CD8-positive, alpha-beta memory T cell (primary cell): Measurements from ENCODE around the gene C1orf159. TPM values are rescaled to one million over a fixed set of nuclear protein-coding genes. Genes with fewer than 3 reads are reported as not detected.
A peak's percentile ranks its signal among the peaks of the same experiment; 100 is the strongest.

Experiments used
- CTCF ChIA-PET: fragments of 350-600 bp; sonication (Branson Sonifier 250); formaldehyde crosslinking; loops from one replicate; lab custom pipeline; 2021; ENCODE audit warnings: antibody characterized with exemption; lab: Charles Lee
- POLR2A ChIA-PET: fragments of 350-600 bp; sonication (Branson Sonifier 250); formaldehyde crosslinking; loops from one replicate; lab custom pipeline; 2021; ENCODE audit warnings: antibody characterized with exemption; lab: Charles Lee
- DNase-seq, 5 donors: peaks; one replicate each; pipeline versions ENCODE4 v3.0.0 to v3.0.0-alpha.2; 2020 to 2022; ENCODE audit warnings: mixed read lengths in 1 of 5
- H3K27ac ChIP-seq: one replicate; pipeline ENCODE4 v1.7.0; 2013; ENCODE audit warnings: low read depth, mild to moderate bottlenecking, low read length, moderate library complexity
- H3K27me3 ChIP-seq: 2 replicates; pipeline ENCODE4 v1.7.0; 2013; ENCODE audit warnings: low read length, mild to moderate bottlenecking; ENCODE audit not compliant: insufficient read depth, poor library complexity, severe bottlenecking
- H3K36me3 ChIP-seq: 2 replicates; pipeline ENCODE4 v1.7.0; 2013; ENCODE audit warnings: mild to moderate bottlenecking, low read length, moderate library complexity; ENCODE audit not compliant: insufficient read depth
- H3K4me1 ChIP-seq: 2 replicates; pipeline ENCODE4 v1.7.0; 2013; ENCODE audit warnings: mild to moderate bottlenecking, low read length, moderate library complexity; ENCODE audit not compliant: insufficient read depth
- H3K4me3 ChIP-seq: 2 replicates; pipeline ENCODE4 v1.7.0; 2013; ENCODE audit warnings: mild to moderate bottlenecking, low read length
- H3K9me3 ChIP-seq: 2 replicates; pipeline ENCODE4 v1.7.0; 2013; ENCODE audit warnings: mild to moderate bottlenecking, low read length
- H3K27ac Mint-ChIP-seq, 8 donors: one replicate each; pipeline ENCODE4 v1.8.0; 2020 to 2021; ENCODE audit warnings: mixed read lengths in 8 of 8, mild to moderate bottlenecking in 6 of 8, inconsistent platforms in 3 of 8, moderate library complexity in 3 of 8
- H3K27me3 Mint-ChIP-seq, 2 donors: one replicate each; pipeline ENCODE4 v1.8.0; 2020 to 2021; ENCODE audit warnings: mixed read lengths in 2 of 2, mild to moderate bottlenecking in 1 of 2, moderate library complexity in 1 of 2
- H3K36me3 Mint-ChIP-seq, 3 donors: one replicate each; pipeline ENCODE4 v1.8.0; 2020 to 2021; ENCODE audit warnings: mixed read lengths in 3 of 3, inconsistent platforms in 1 of 3, mild to moderate bottlenecking in 1 of 3
- H3K4me1 Mint-ChIP-seq, 3 donors: one replicate each; pipeline ENCODE4 v1.8.0; 2020 to 2021; ENCODE audit warnings: mixed read lengths in 3 of 3, inconsistent platforms in 1 of 3, mild to moderate bottlenecking in 1 of 3
- H3K4me3 Mint-ChIP-seq, 7 donors: one replicate each; pipeline ENCODE4 v1.8.0; 2020 to 2021; ENCODE audit warnings: mixed read lengths in 7 of 7, mild to moderate bottlenecking in 6 of 7, moderate library complexity in 4 of 7, inconsistent platforms in 2 of 7
- H3K9me3 Mint-ChIP-seq, 5 donors: one replicate each; pipeline ENCODE4 v1.8.0; 2020 to 2022; ENCODE audit warnings: mixed read lengths in 5 of 5, mild to moderate bottlenecking in 3 of 5, moderate library complexity in 2 of 5, inconsistent platforms in 1 of 5
- polyA plus RNA-seq: library from polyadenylated mRNA; unstranded; fragments of 300-500 nt; fragmentation: Illumina TruSeq; gene quantifications from one replicate; pipeline ENCODE4 v1.2.3, GENCODE V29; 2021
- total RNA-seq, 2 experiments: library from RNA; stranded (reverse); gene quantifications; one replicate each; pipeline ENCODE4 v1.2.3, GENCODE V29; 2021

C1orf159 gene
- total and polyA plus RNA-seq, 3 experiments from 2014 or later: 7.9 to 20.8 (median 18.7) TPM

GRCh38 chr1:1034439-1034781 lies 81.5 kb downstream of the C1orf159 start:
- Histone ChIP-seq H3K27me3 (peaks cover 24% of the 10 kb centered on the region), H3K4me3 (no peak overlapping the region), H3K27ac (no peak overlapping the region), H3K9me3 (no peaks in the 10 kb centered on the region), H3K4me1 (peaks cover 15% of the 10 kb centered on the region), H3K36me3 (no peaks in the 10 kb centered on the region)
- CTCF ChIA-PET: no interaction called here
- peak overlapping the region in 4 of 7 donors; percentile 38 to 85 (median 58) for H3K4me3 Mint-ChIP-seq
- H3K36me3 Mint-ChIP-seq: no peaks in the 10 kb centered on the region
- H3K27me3 Mint-ChIP-seq: peaks cover 19 to 39% of the 10 kb centered on the region in 2 donors
- H3K4me1 Mint-ChIP-seq: peaks cover 2 to 17% (median 8%) of the 10 kb centered on the region in 3 donors
- peaks cover 0 to 2% (median 0%) of the 10 kb centered on the region in 5 donors for H3K9me3 Mint-ChIP-seq
- H3K27ac Mint-ChIP-seq: no peak overlapping the region
- DNase-seq: no peak
- POLR2A ChIA-PET: interaction anchor here (0.6 kb wide), 1 partner anchor 55 kb away, joined by 3 read pairs; no protein-coding TSS in a partner anchor

- CTCF ChIA-PET: interaction anchor here (0.9 to 1.9 kb wide), 2 partner anchors 20 to 30 kb away, joined by 3 to 6 read pairs; partner anchors contain the start of gene ISG15
- Histone ChIP-seq H3K9me3 (no peaks in the 10 kb centered on the region), H3K27me3 (peaks cover 22% of the 10 kb centered on the region), H3K36me3 (no peaks in the 10 kb centered on the region), H3K4me1 (peaks cover 10% of the 10 kb centered on the region), H3K4me3 (no peak overlapping the region), H3K27ac (no peak overlapping the region)
- H3K4me3 Mint-ChIP-seq: peak overlapping the region in 2 of 7 donors; percentile 41 to 85
- H3K27ac Mint-ChIP-seq: no peak overlapping the region
- H3K36me3 Mint-ChIP-seq: no peaks in the 10 kb centered on the region
- H3K9me3 Mint-ChIP-seq: peaks cover 0 to 2% (median 0%) of the 10 kb centered on the region in 5 donors
- H3K4me1 Mint-ChIP-seq: peaks cover 0 to 11% (median 6%) of the 10 kb centered on the region in 3 donors
- DNase-seq: no peak
- POLR2A ChIA-PET: interaction anchor here (0.6 kb wide), 1 partner anchor 56 kb away, joined by 3 read pairs; no protein-coding TSS in a partner anchor
- peaks cover 19 to 34% of the 10 kb centered on the region in 2 donors for H3K27me3 Mint-ChIP-seq
Observed at GRCh38 chr1:1033731-1034438, 82.0 kb downstream of the C1orf159 start.

GRCh38 chr1:1033009-1033587 lies 82.8 kb downstream of the C1orf159 start:
- H3K4me1 ChIP-seq: peaks cover 9% of the 10 kb centered on the region
- POLR2A ChIA-PET: no interaction called here
- peaks cover 21% of the 10 kb centered on the region for H3K27me3 ChIP-seq
- Mint-ChIP-seq H3K27ac (no peak overlapping the region), H3K4me3 (peak overlapping the region in 4 of 7 donors; percentile 45 to 78 (median 54)), H3K27me3 (peaks cover 17 to 27% of the 10 kb centered on the region in 2 donors), H3K9me3 (peaks cover 0 to 2% (median 0%) of the 10 kb centered on the region in 5 donors), H3K4me1 (peaks cover 0 to 5% (median 3%) of the 10 kb centered on the region in 3 donors), H3K36me3 (no peaks in the 10 kb centered on the region)
- no peaks in the 10 kb centered on the region for H3K36me3 ChIP-seq
- CTCF ChIA-PET: interaction anchor here (0.9 to 1.9 kb wide), 2 partner anchors 19 to 31 kb away, joined by 3 to 6 read pairs; partner anchors contain the start of gene ISG15
- H3K4me3 ChIP-seq: no peak overlapping the region
- peak; percentile 77 to 89 (median 82) for DNase-seq
- no peaks in the 10 kb centered on the region for H3K9me3 ChIP-seq
- H3K27ac ChIP-seq: no peak overlapping the region

- Histone ChIP-seq H3K27me3 (peaks cover 21% of the 10 kb centered on the region), H3K27ac (no peak overlapping the region), H3K4me3 (no peak overlapping the region), H3K9me3 (no peaks in the 10 kb centered on the region), H3K36me3 (no peaks in the 10 kb centered on the region), H3K4me1 (peaks cover 9% of the 10 kb centered on the region)
- H3K4me1 Mint-ChIP-seq: peaks cover 0 to 5% (median 3%) of the 10 kb centered on the region in 3 donors
- CTCF ChIA-PET: interaction anchor here (0.8 to 1.9 kb wide), 2 partner anchors 19 to 31 kb away, joined by 3 to 6 read pairs; partner anchors contain the start of gene ISG15
- H3K9me3 Mint-ChIP-seq: peaks cover 0 to 2% (median 0%) of the 10 kb centered on the region in 5 donors
- peaks cover 17 to 22% of the 10 kb centered on the region in 2 donors for H3K27me3 Mint-ChIP-seq
- H3K27ac Mint-ChIP-seq: peak overlapping the region in 2 of 8 donors; percentile 8 to 47
- no peaks in the 10 kb centered on the region for H3K36me3 Mint-ChIP-seq
- no peak for DNase-seq
- POLR2A ChIA-PET: interaction anchor here (0.6 kb wide), 1 partner anchor 37 kb away, joined by 6 read pairs; no protein-coding TSS in a partner anchor
- H3K4me3 Mint-ChIP-seq: peak overlapping the region in 5 of 7 donors; percentile 15 to 69 (median 37)
Observed at GRCh38 chr1:1032424-1032823, 83.5 kb downstream of the C1orf159 start.

Other genes starting within 250 kb of the C1orf159 start
- not detected for gene SAMD11, start 192.2 kb downstream of the C1orf159 start, total RNA-seq
- gene SAMD11, start 192.2 kb downstream of the C1orf159 start, polyA plus RNA-seq: 0.20 TPM
- gene NOC2L, start 156.8 kb downstream of the C1orf159 start, total RNA-seq: 100 to 1,000 TPM; 175 to 187 TPM
- 72.3 TPM for gene NOC2L, start 156.8 kb downstream of the C1orf159 start, polyA plus RNA-seq
- gene KLHL17, start 155.5 kb downstream of the C1orf159 start, total RNA-seq: 10 to 100 TPM; 27.6 to 28.6 TPM
- gene KLHL17, start 155.5 kb downstream of the C1orf159 start, polyA plus RNA-seq: 1.4 TPM
- gene PLEKHN1, start 149.6 kb downstream of the C1orf159 start, total RNA-seq: 1 to 10 TPM; 2.7 to 3.5 TPM
- gene PLEKHN1, start 149.6 kb downstream of the C1orf159 start, polyA plus RNA-seq: 0.49 TPM
- not detected for gene PERM1, start 134.0 kb downstream of the C1orf159 start, total RNA-seq
- gene PERM1, start 134.0 kb downstream of the C1orf159 start, polyA plus RNA-seq: not detected
- under 1 TPM; 0.24 to 0.62 TPM for gene HES4, start 116.0 kb downstream of the C1orf159 start, total RNA-seq
- gene HES4, start 116.0 kb downstream of the C1orf159 start, polyA plus RNA-seq: not detected
- 10 to 100 TPM; 16.9 to 20.4 TPM for gene ISG15, start 102.6 kb downstream of the C1orf159 start, total RNA-seq
- gene ISG15, start 102.6 kb downstream of the C1orf159 start, polyA plus RNA-seq: 250 TPM
- gene AGRN, start 96.0 kb downstream of the C1orf159 start, total RNA-seq: 1 to 10 TPM; 7.1 to 8.0 TPM
- gene AGRN, start 96.0 kb downstream of the C1orf159 start, polyA plus RNA-seq: not detected
- gene RNF223, start 41.8 kb downstream of the C1orf159 start, total RNA-seq: not detected
- gene RNF223, start 41.8 kb downstream of the C1orf159 start, polyA plus RNA-seq: not detected
- not detected for gene TTLL10, start 57.8 kb upstream of the C1orf159 start, total RNA-seq
- not detected for gene TTLL10, start 57.8 kb upstream of the C1orf159 start, polyA plus RNA-seq
- gene TNFRSF18, start 90.5 kb upstream of the C1orf159 start, total RNA-seq: 10 to 100 TPM; 91.0 to 97.1 TPM
- gene TNFRSF18, start 90.5 kb upstream of the C1orf159 start, polyA plus RNA-seq: 2.0 TPM
- gene TNFRSF4, start 98.1 kb upstream of the C1orf159 start, total RNA-seq: 100 to 1,000 TPM; 180 to 193 TPM
- gene TNFRSF4, start 98.1 kb upstream of the C1orf159 start, polyA plus RNA-seq: 1.9 TPM
- gene SDF4, start 115.9 kb upstream of the C1orf159 start, total RNA-seq: 100 to 1,000 TPM; 158 to 169 TPM
- 108 TPM for gene SDF4, start 115.9 kb upstream of the C1orf159 start, polyA plus RNA-seq
- 10 to 100 TPM; 23.7 to 24.1 TPM for gene B3GALT6, start 116.1 kb upstream of the C1orf159 start, total RNA-seq
- 16.4 TPM for gene B3GALT6, start 116.1 kb upstream of the C1orf159 start, polyA plus RNA-seq
- gene C1QTNF12, start 130.6 kb upstream of the C1orf159 start, total RNA-seq: 1 to 10 TPM in 1 of 2 experiments, under 1 TPM in 1; 0.51 to 1.1 TPM
- not detected for gene C1QTNF12, start 130.6 kb upstream of the C1orf159 start, polyA plus RNA-seq
- gene UBE2J2, start 157.8 kb upstream of the C1orf159 start, total RNA-seq: 10 to 100 TPM; 76.7 to 79.3 TPM
- 79.7 TPM for gene UBE2J2, start 157.8 kb upstream of the C1orf159 start, polyA plus RNA-seq
- 1 to 10 TPM; 2.9 to 5.0 TPM for gene SCNN1D, start 164.3 kb upstream of the C1orf159 start, total RNA-seq
- gene SCNN1D, start 164.3 kb upstream of the C1orf159 start, polyA plus RNA-seq: 0.09 TPM
- 10 to 100 TPM; 36.4 to 38.8 TPM for gene ACAP3, start 191.8 kb upstream of the C1orf159 start, total RNA-seq
- gene ACAP3, start 191.8 kb upstream of the C1orf159 start, polyA plus RNA-seq: 6.9 TPM
- 10 to 100 TPM; 32.9 to 34.3 TPM for gene PUSL1, start 192.5 kb upstream of the C1orf159 start, total RNA-seq
- gene PUSL1, start 192.5 kb upstream of the C1orf159 start, polyA plus RNA-seq: 22.0 TPM
- gene INTS11, start 208.6 kb upstream of the C1orf159 start, total RNA-seq: 100 to 1,000 TPM; 117 to 118 TPM
- gene INTS11, start 208.6 kb upstream of the C1orf159 start, polyA plus RNA-seq: 70.5 TPM
- gene CPTP, start 208.7 kb upstream of the C1orf159 start, total RNA-seq: 10 to 100 TPM; 17.6 to 18.3 TPM
- gene CPTP, start 208.7 kb upstream of the C1orf159 start, polyA plus RNA-seq: 23.6 TPM
- gene TAS1R3, start 215.2 kb upstream of the C1orf159 start, total RNA-seq: under 1 TPM; 0.53 to 0.62 TPM
- 0.28 TPM for gene TAS1R3, start 215.2 kb upstream of the C1orf159 start, polyA plus RNA-seq
- 10 to 100 TPM; 39.7 to 41.1 TPM for gene DVL1, start 233.3 kb upstream of the C1orf159 start, total RNA-seq
- gene DVL1, start 233.3 kb upstream of the C1orf159 start, polyA plus RNA-seq: 1.6 TPM
- gene MXRA8, start 242.5 kb upstream of the C1orf159 start, total RNA-seq: under 1 TPM; 0.26 to 0.29 TPM
- gene MXRA8, start 242.5 kb upstream of the C1orf159 start, polyA plus RNA-seq: 0.61 TPM